CD4-positive, CD25-positive, alpha-beta regulatory T cell (primary cell): ENCODE data around the gene ANTKMT. TPM values are rescaled to one million over a fixed set of nuclear protein-coding genes. Genes with fewer than 3 reads are reported as not detected.
"Not testable (repeated sequence)": the region's sequence is repeated elsewhere in the genome, so short reads cannot be mapped to it uniquely, and the experiment has no call there.

ENCODE experiments used
- ATAC-seq, 2 donors: fragments of 150-1000 bp; cut with Tn5 transposase; one replicate each; pipeline ENCODE4 v1.10.0; 2021; ENCODE audit warnings: low read depth in 2 of 2, moderate number of reproducible peaks in 2 of 2, moderate library complexity in 1 of 2
- DNase-seq, 3 donors: peaks; one replicate each; pipeline versions ENCODE4 v3.0.0 to v3.0.0-alpha.2; 2012 to 2022; ENCODE audit warnings: mixed read lengths in 1 of 3
- H3K27ac ChIP-seq: one replicate; pipeline ENCODE4 v1.7.0; 2013; ENCODE audit warnings: mild to moderate bottlenecking, low read length; ENCODE audit not compliant: insufficient read depth, poor library complexity, severe bottlenecking
- H3K27me3 ChIP-seq: one replicate; pipeline ENCODE4 v1.7.0; 2013; ENCODE audit warnings: low read length; ENCODE audit not compliant: control insufficient read depth, insufficient read depth
- H3K36me3 ChIP-seq: one replicate; pipeline ENCODE4 v1.7.0; 2013; ENCODE audit warnings: mild to moderate bottlenecking, low read length, moderate library complexity; ENCODE audit not compliant: control insufficient read depth, insufficient read depth
- H3K4me1 ChIP-seq: 2 replicates; pipeline ENCODE4 v1.7.0; 2013; ENCODE audit warnings: mild to moderate bottlenecking, low read length; ENCODE audit not compliant: insufficient read depth, control insufficient read depth, poor library complexity, severe bottlenecking
- H3K4me3 ChIP-seq: one replicate; pipeline ENCODE4 v1.7.0; 2013; ENCODE audit warnings: low read depth, mild to moderate bottlenecking, low read length, moderate library complexity
- H3K9me3 ChIP-seq, 2 experiments: 1 replicate in 1 of 2; 2 replicates in 1 of 2; pipeline ENCODE4 v1.7.0; 2013; ENCODE audit warnings: low read length in 2 of 2, mild to moderate bottlenecking in 1 of 2, moderate library complexity in 1 of 2; ENCODE audit not compliant: control insufficient read depth in 2 of 2
- H3K27ac Mint-ChIP-seq, 3 donors: one replicate each; pipeline ENCODE4 v1.8.0; 2020 to 2022; ENCODE audit warnings: mild to moderate bottlenecking in 3 of 3, mixed read lengths in 3 of 3, moderate library complexity in 2 of 3
- H3K27me3 Mint-ChIP-seq: one replicate; pipeline ENCODE4 v1.8.0; 2022; ENCODE audit warnings: mild to moderate bottlenecking, mixed read lengths
- H3K36me3 Mint-ChIP-seq: one replicate; pipeline ENCODE4 v1.8.0; 2020; ENCODE audit warnings: mixed read lengths
- H3K4me1 Mint-ChIP-seq, 4 donors: one replicate each; pipeline ENCODE4 v1.8.0; 2020 to 2022; ENCODE audit warnings: mixed read lengths in 4 of 4, mild to moderate bottlenecking in 1 of 4
- H3K4me3 Mint-ChIP-seq, 4 donors: one replicate each; pipeline ENCODE4 v1.8.0; 2020 to 2022; ENCODE audit warnings: mild to moderate bottlenecking in 4 of 4, mixed read lengths in 4 of 4, moderate library complexity in 3 of 4
- H3K9me3 Mint-ChIP-seq, 7 donors: one replicate each; pipeline ENCODE4 v1.8.0; 2020 to 2022; ENCODE audit warnings: mixed read lengths in 7 of 7, mild to moderate bottlenecking in 3 of 7, moderate library complexity in 2 of 7
- polyA plus RNA-seq, 4 donors: library from polyadenylated mRNA; unstranded; fragments of 300-500 nt; fragmentation: Illumina TruSeq; gene quantifications; one replicate each; pipeline ENCODE4 v1.2.3, GENCODE V29; 2021
- total RNA-seq: library from RNA; stranded (reverse); gene quantifications from one replicate; pipeline ENCODE4 v1.2.3, GENCODE V29; 2022

ANTKMT gene
- total and polyA plus RNA-seq, 5 donors from 2014 or later: 13.6 to 85.9 (median 62.0) TPM

DNA sequence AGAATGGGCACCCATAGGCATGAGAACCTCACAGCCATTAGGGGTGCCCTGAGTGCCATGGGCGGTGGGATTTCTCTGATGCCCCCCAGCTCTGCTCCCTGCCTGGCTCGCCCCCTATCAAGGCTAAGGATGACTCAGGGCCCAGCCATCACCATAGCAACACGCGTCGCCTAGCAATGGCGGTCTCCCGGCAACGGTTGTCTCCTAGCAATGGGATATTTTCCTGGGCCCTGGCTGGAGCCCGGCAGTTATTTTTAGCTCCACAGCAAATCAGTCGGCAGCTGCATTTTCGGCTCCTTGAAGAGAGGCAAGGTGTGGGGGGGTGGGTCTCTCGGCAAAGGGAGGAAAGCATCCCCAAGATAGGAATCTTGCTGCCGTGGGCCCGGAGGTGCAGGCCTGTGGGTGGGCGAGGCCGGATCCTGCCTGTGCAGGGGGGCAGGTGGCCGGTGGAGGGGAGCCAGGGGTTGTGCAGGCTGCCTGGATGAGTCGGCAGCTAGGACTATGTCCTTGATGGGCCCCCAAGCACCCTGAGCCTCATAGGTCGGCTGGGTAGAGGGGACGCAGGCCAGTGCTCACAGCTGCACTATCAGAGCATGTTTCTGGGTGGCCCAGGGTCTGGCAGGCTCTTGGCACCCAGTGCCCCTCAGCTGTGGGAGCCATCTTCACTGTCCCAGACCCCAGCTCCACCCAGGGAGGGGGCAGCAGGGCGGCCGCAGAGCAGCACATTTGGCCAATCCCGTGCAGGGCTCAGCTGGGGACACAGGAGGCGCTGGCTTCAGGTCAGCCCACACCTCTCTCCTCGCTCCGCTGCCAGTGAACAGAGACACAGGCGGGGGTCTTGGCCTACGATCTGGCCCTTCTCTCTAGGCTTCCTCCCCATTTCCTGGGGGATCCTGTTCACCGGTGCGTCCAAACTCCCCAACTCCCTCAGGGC is 11.1 kb upstream of the ANTKMT start:
- DNase-seq (no peak), ATAC-seq (no peak)
- Mint-ChIP-seq H3K27ac (no peak overlapping the region), H3K4me1 (peaks cover 0 to 13% (median 2%) of the 10 kb centered on the region in 4 donors), H3K4me3 (no peak overlapping the region), H3K27me3 (peaks cover 42% of the 10 kb centered on the region), H3K36me3 (no peaks in the 10 kb centered on the region), H3K9me3 (no peaks in the 10 kb centered on the region)
- Histone ChIP-seq H3K4me1 (peaks cover 16% of the 10 kb centered on the region), H3K27ac (no peak overlapping the region), H3K9me3 (no peaks in the 10 kb centered on the region), H3K36me3 (no peaks in the 10 kb centered on the region), H3K4me3 (no peak overlapping the region), H3K27me3 (peaks cover 7% of the 10 kb centered on the region)

DNA sequence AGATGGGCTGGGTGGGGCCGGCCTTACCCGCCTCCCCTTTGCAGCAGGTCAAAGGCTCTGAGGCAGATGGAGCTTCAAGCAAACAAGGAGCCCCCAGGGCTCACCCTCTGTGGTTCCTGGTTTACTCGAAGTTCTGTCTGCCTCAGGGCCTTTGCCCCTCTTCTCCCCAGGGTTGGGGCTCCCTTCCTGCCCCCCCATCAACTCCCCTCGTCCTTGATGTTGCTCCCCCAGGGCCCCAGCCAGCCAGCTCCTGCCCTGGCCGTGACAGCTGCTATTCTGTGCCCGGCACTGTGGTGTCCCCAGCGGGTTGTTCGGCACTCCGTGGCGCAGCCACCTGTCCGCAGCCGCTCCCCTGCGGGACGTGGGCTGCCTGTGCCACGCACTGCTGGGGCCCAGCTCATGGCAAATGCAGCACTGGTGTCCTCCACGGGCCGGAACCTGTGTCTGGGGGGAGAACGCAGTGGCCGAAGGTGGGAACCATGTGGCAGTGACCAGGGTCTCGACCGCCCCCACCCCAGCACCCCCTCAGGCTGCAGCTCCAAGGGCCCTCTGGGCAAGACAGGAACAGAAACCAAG is 10.4 kb upstream of the ANTKMT start:
- Mint-ChIP-seq H3K4me1 (peaks cover 0 to 13% (median 2%) of the 10 kb centered on the region in 4 donors), H3K27ac (no peak overlapping the region), H3K4me3 (no peak overlapping the region), H3K27me3 (peaks cover 42% of the 10 kb centered on the region), H3K36me3 (no peaks in the 10 kb centered on the region), H3K9me3 (no peaks in the 10 kb centered on the region)
- Histone ChIP-seq H3K4me1 (peaks cover 21% of the 10 kb centered on the region), H3K9me3 (no peaks in the 10 kb centered on the region), H3K27me3 (peaks cover 7% of the 10 kb centered on the region), H3K36me3 (no peaks in the 10 kb centered on the region), H3K4me3 (no peak overlapping the region), H3K27ac (no peak overlapping the region)
- ATAC-seq (no peak), DNase-seq (no peak)

DNA sequence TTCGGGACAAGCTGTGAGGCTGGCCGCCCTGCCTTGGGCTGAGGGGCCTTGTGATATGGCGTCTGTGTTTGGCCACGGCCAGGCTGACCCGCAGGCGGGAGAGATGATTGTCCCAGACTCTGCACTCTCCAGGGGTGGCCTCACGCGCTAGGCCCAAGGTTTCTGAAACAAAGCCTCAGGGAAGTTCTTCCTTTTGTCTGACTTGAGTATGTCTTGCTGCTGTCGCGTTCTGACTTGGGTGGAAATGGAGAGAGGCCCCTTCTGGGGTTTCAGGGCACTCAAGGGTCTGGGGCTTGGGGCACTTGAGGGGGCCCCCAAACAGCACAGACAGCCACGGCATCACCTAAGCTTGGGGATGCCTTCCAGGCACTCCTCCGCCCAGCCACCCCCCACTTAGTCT is 9.9 kb upstream of the ANTKMT start:
- H3K36me3 ChIP-seq: no peaks in the 10 kb centered on the region
- no peak overlapping the region for H3K4me3 ChIP-seq
- Mint-ChIP-seq H3K27ac (no peak overlapping the region), H3K27me3 (peaks cover 42% of the 10 kb centered on the region), H3K4me3 (no peak overlapping the region), H3K9me3 (no peaks in the 10 kb centered on the region), H3K4me1 (peaks cover 0 to 16% (median 2%) of the 10 kb centered on the region in 4 donors), H3K36me3 (no peaks in the 10 kb centered on the region)
- H3K4me1 ChIP-seq: peaks cover 24% of the 10 kb centered on the region
- H3K9me3 ChIP-seq: no peaks in the 10 kb centered on the region
- peaks cover 7% of the 10 kb centered on the region for H3K27me3 ChIP-seq
- DNase-seq: no peak
- no peak for ATAC-seq
- no peak overlapping the region for H3K27ac ChIP-seq

DNA sequence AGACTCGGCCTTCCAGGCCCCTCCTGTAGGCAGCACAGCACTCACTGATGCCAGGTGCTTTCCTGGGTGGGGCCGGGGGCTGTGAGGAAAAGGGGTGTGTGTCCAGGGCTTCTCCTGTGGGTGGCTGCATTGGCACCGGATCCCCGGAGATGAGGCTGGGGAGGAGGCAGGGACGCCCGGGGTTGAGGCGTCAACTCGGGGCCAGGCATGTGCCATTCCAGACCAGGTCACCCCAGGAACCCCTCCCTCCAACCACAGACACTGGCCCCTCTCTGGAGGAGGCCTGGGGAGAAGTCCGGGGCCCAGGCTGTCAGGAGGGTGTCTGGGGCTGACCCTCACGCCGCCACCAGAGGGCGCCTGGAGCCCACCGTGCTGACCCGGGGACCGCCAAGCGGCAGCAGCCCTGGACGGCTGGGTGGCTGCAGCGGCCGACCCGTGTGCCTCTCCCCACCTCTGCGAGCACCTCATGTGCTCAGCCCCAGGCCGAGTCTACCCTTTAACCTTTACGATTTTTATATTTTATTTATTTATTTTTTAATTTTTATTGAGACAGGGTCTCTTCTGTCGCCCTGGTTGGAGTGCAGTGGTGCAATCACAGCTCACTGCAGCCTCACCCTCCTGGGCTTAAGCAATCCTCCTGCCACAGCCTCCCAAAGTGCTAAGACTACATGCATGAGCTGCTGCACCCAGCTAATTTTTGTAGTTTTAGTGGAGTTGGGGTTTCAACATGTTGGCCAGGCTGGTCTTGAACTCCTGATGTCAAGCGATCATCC is 9.2 kb upstream of the ANTKMT start:
- no peak overlapping the region for H3K4me3 Mint-ChIP-seq
- no peaks in the 10 kb centered on the region for H3K9me3 Mint-ChIP-seq
- H3K4me1 ChIP-seq: peaks cover 18% of the 10 kb centered on the region
- H3K9me3 ChIP-seq: no peaks in the 10 kb centered on the region
- DNase-seq (peak; percentile 69 to 76 (median 70)), ATAC-seq (peak; percentile 51 to 54)
- no peaks in the 10 kb centered on the region for H3K36me3 Mint-ChIP-seq
- H3K27ac ChIP-seq: no peak overlapping the region
- H3K4me1 Mint-ChIP-seq: peaks cover 0 to 16% (median 2%) of the 10 kb centered on the region in 4 donors
- peaks cover 7% of the 10 kb centered on the region for H3K27me3 ChIP-seq
- H3K27me3 Mint-ChIP-seq: peaks cover 41% of the 10 kb centered on the region
- H3K27ac Mint-ChIP-seq: no peak overlapping the region
- no peak overlapping the region for H3K4me3 ChIP-seq
- H3K36me3 ChIP-seq: no peaks in the 10 kb centered on the region

DNA sequence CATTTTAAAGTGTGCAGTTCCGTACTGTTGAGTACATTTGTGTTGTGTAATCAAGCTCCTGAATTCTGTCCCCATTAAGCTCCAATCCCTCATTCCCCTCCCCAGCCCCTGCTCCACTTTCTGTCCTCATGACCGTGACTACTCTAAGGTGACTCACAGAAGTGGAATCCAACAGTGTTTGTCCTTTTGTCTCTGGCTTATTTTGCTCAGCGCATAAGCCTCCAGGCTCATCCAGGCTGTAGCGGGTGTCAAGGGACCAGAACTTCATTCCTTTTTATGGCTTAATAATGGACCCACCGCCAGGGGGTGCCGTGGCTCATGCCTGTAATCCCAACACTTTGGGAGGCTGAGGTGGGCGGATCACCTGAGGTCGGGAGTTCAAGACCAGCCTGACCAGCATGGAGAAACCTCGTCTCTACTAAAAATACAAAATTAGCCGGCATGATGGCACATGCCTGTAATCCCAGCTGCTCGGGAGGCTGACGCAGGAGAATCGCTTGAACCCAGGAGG is 8.2 kb upstream of the ANTKMT start:
- not testable (repeated sequence) for H3K36me3 Mint-ChIP-seq, H3K9me3 Mint-ChIP-seq, H3K9me3 ChIP-seq, ATAC-seq, H3K27me3 ChIP-seq, H3K27ac ChIP-seq, H3K36me3 ChIP-seq, H3K4me3 ChIP-seq
- peaks cover 0 to 14% (median 2%) of the 10 kb centered on the region in 4 donors for H3K4me1 Mint-ChIP-seq
- DNase-seq: peak in 1 of 3 donors; percentile 61
- H3K27me3 Mint-ChIP-seq: peaks cover 32% of the 10 kb centered on the region
- peak overlapping the region in 3 of 4 donors; percentile 36 to 47 (median 45) for H3K4me3 Mint-ChIP-seq
- peaks cover 18% of the 10 kb centered on the region for H3K4me1 ChIP-seq
- H3K27ac Mint-ChIP-seq: peak overlapping the region in 1 of 3 donors; percentile 32

DNA sequence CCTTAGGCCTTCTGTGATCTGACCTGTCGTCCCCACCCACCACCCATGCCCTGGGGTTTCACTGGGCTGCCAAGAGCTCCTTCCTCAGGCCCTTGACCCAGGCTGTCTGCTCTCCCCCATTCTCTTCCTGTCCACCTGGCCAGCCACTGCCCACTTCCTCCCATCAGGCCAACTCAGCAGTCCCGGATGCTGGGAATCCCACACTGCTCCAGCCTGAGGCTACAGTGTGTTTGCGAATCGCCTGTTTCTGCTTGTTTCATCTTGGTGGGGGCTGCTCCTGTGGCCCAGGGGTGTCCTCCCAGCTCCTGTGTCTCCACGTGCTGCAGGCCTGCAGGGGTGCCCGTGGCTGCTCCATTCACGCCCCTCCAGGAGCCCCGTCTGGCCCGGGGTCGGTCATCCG is 6.9 kb upstream of the ANTKMT start:
- H3K4me1 ChIP-seq: peaks cover 19% of the 10 kb centered on the region
- Mint-ChIP-seq H3K4me1 (peaks cover 0 to 19% (median 5%) of the 10 kb centered on the region in 4 donors), H3K36me3 (no peaks in the 10 kb centered on the region), H3K27me3 (peaks cover 20% of the 10 kb centered on the region), H3K4me3 (peak overlapping the region in 2 of 4 donors; percentile 63 to 77), H3K9me3 (no peaks in the 10 kb centered on the region), H3K27ac (no peak overlapping the region)
- DNase-seq (no peak), ATAC-seq (no peak)
- H3K27ac ChIP-seq: no peak overlapping the region
- H3K4me3 ChIP-seq: no peak overlapping the region
- H3K36me3 ChIP-seq: no peaks in the 10 kb centered on the region
- no peaks in the 10 kb centered on the region for H3K9me3 ChIP-seq
- H3K27me3 ChIP-seq: no peaks in the 10 kb centered on the region
